CD4-positive, alpha-beta T cell treated with Interleukin-15 for 4 hours (primary cell): ENCODE results near the gene F10.

Experiments
- DNase-seq: peaks from one replicate; pipeline ENCODE4 v3.0.0-alpha.2; 2020; ENCODE audit warnings: low spot score

Gene F10

DNA sequence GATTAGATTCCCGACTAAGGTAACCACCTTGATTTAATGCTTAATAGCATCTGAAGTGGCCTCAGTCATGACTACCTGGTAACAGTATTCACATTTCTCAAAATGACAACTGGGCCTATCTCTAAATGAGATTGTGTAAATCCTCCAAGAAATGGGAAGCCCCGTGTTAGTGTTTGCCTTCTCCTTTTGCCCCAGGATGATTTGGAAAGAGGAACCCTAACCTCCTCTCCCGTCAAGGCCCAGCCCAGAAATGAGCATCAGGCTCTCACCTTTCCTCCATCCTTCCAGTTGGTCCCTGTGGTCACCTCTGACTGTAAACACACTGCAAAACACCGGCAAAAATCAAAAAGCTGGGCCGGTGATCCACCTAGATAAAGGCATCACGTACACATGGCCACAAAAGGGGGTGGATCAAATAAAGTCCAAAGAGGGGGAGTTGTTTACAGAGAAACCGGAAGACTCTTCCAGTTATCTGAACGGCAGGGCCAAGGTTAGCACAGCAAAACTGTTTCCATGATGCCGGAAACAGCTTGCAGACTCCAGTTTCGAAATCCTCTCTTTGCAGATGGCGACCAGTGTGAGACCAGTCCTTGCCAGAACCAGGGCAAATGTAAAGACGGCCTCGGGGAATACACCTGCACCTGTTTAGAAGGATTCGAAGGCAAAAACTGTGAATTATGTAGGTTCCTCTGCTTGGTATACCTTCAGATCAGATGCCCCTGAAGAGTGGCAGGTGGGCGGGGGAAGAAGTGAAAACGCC is 16.4 kb downstream of the F10 start:
- no peak for DNase-seq

DNA sequence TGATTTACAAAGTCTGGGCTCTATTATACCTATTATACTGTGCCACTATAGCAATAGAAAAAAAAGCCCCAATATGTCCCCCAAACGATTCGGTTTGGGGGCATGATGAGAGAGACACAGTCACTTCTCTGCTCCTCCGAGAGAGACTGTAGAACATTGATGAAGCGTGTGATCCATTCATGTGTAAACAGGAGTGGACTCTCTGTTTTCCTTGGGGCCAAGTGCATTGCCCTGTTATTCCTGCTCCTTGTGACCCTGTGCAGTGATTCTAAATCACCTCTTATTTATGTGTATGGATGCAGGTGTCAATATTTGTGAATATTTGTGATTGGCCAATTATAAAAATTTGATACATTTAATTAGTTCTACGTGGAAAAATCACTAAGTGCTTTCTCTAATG is 17.0 kb downstream of the F10 start:
- no peak for DNase-seq

DNA sequence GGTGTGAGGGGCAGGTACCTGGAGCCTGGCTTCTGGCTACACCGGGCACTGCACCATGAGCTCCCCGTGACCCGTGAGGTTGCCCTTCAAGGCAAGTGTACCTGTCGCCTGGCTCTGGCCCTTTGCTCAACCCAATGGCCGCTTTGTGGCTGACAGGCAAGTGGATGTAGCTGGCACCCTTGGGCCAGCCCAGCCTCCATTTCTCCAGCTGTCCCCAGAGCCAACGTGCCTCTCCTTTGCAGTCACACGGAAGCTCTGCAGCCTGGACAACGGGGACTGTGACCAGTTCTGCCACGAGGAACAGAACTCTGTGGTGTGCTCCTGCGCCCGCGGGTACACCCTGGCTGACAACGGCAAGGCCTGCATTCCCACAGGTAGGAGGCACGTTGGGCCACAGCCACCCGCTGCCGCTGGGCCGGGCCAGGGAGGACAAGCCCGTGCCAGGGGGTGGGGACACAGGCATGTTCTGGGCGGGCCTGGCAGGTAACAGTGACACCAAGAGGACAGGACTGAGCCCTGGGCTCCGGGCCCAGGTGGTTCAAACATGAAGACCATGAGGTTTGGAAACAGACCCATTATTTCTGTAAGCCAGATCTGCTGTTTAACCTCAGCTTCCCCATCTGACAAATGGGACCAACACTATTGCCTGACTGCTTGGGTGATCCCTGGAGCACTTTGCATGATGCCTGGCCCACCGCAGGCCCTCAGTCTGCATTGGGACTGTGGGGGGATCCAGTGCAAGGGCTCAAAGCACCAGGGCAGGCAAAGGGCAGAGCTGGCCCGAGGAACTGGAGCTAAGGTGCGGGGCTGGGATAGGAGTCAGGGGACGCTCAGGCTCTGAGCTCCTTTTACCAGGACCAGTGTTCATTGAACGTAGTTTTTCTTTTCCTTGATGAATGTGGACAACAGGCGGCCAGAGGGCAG is 18.3 kb downstream of the F10 start:
- DNase-seq: no peak

DNA sequence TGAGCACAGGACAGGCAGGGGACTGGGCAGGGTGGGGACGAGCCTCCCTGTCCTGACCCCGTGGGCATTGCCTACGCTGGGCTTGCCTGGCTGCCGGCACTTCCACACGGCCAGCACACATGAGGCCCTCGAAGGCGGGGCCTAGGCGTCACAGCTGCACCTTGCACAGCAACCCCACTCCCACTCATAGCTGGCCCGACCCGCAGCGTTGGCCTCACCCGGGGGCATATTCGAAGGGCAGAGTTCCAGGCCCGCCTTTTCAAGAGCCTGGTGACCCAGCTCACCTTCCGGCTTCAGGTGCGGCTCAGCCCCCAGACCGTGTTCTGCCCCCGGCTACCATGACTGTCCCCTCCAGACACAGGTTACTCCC is 19.0 kb downstream of the F10 start:
- no peak for DNase-seq

DNA sequence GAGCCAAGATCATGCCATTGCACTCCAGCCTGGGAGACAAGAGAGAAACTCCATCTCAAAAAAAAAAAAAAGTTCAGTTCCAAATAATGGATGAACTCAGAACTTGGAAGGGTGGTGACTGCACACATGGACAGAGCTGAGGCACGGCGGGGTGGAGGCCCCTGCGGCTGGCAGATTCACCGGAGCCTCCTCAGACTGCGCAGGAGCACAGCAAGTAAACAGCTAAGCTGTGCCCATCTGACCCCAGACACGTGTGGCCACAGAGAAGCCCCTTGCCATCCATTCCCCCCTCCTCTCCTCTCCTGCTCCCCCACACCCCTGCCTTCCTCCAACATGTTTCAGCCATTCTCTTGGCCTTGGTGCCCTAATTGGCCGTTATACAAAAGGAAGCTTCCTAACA is 20.3 kb downstream of the F10 start:
- DNase-seq: no peak

DNA sequence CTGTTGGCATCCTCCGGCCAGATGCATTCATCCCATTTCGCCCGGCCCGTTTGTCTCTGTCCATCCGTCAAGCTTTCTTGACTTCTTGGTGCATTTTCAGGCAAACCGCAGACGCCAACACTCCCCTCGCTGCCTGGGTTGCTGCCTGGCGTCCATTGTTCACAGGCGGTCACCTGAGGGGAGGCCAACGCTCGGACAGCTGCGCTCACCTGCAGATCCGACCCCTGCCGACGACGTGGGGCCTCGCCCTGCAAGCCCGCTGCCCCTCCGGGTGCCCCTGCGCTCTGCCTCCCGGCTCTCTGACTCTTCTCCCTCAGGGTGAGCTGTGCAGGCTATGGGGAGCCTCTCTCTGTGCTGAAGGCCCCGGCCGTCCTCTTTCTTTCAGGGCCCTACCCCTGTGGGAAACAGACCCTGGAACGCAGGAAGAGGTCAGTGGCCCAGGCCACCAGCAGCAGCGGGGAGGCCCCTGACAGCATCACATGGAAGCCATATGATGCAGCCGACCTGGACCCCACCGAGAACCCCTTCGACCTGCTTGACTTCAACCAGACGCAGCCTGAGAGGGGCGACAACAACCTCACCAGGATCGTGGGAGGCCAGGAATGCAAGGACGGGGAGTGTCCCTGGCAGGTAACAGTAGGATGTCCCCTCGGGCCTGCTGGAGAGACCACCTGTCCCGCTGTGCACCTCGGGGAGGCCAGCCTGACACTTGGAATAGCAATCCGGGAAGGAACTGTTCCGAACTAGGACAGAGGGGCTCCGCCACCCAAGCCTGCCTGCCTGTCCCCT is 21.1 kb downstream of the F10 start:
- no peak for DNase-seq

DNA sequence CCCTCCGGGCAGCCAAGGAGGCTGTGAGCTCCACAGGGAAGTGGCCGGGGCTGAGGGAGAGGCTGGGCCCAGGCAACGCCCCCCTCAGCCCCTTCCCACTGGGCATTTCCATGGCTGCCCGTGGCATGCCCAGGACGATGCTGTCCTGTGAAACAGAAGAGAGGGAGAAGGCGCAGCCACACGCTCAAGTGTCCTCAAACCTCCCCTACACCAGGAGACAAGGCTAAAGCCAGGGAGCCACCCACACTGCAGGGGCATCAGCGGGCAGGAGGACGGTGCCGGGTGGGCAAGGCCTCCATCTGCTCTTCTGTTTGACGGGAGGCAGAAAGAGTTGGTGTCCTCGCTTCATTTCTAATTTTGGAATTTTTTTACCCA is 21.6 kb downstream of the F10 start:
- no peak for DNase-seq

DNA sequence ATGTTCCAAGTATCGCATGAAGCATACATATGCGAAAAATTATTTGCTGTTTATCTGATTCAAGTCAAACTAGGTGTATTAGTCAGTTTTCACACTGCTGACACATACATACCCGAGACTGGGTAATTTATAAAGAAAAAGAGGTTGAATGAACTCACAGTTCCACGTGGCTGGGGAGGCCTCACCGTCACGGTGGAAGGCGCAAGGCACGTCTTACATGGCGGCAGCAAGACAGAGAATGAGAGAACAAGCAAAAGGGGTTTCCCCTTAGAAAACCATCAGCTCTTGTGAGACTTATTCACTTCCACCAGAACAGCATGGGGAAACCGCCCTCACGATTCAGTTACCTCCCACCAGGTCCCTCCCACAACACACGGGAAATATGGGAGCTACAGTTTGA is 22.9 kb downstream of the F10 start:
- DNase-seq: no peak

DNA sequence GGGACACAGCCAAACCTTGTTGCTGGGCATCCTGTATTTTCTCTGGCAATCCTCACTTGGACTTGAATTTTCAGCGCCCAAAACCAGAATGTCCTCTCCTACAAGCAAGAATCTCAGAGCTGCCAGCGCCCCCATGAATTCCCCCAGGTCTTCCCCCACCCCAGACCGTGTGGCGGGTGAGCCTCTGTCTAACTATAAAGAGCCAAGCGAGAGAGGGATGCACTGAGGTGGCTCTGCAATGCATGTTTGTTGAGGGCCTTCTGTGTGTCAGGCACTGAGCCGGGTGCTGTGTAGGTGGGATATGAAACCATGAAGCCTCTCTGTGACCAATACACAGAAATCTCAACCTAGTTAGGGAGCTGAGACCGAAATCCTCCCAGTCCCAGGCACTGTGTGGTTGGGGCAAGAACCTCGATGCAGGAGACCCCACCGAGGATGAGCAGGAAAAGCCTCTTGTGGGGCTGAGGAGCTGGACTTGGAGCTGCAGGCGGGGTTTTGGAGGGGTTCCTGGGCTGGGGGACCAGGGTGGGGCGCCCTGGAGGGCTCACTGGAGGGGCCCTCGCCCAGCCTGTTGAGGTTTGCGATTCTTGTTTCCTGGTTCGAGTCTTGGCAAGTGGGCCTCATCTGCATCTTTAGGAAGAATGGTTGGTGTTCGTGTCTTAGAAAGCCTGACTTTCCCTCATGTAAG is 23.5 kb downstream of the F10 start:
- DNase-seq: no peak

DNA sequence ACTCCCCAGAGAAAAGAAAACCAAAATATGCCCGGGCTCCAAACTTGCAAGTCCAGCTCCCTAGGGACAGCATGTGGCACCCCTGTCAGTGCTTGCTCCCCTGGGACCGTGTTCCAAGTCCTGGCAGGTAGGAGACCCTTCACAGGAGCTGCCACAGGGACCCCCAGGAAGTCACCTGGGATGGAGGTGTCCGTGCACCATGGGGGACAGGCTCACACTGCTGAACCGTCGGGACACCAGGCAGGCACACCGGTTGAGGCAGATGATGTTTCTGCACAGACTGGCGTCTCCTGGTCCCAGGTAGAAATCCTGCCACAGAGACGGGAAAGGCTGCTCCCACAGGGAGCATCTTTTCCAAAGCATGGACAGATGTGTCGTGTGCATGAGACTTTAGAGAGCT is 24.2 kb downstream of the F10 start:
- no peak for DNase-seq

DNA sequence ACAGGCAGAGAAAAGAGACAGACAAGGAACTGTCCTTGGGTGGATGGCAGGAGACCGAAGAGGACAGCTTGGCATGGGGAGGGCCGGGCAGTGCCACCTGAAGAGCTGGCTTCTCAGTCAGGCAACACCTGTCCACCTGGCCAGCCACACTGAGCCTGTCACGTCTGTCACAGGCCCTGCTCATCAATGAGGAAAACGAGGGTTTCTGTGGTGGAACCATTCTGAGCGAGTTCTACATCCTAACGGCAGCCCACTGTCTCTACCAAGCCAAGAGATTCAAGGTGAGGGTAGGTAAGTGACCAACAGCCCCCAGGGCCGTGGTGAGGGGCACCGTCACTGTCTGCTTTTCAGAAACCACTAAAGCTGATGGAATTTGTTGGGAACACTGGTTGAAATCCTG is 24.6 kb downstream of the F10 start:
- no peak for DNase-seq

DNA sequence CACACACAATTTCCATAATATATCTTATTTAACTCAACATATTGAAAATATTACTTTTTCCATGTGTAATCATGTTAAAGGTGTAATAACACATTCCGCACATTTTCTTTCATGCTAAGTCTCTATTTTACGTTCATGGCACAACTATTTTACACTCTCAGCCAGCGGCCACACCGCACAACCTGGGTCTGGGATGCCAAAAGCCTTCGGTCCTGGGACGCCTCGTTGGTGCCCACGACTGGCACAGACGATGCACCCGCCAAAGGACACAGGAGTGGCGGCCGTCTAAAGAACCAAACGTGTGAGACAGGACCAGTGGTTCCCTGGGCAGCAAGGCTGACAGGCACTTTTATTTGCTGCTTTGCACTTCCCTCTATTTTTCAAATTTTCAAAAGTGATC is 25.8 kb downstream of the F10 start:
- DNase-seq: no peak

DNA sequence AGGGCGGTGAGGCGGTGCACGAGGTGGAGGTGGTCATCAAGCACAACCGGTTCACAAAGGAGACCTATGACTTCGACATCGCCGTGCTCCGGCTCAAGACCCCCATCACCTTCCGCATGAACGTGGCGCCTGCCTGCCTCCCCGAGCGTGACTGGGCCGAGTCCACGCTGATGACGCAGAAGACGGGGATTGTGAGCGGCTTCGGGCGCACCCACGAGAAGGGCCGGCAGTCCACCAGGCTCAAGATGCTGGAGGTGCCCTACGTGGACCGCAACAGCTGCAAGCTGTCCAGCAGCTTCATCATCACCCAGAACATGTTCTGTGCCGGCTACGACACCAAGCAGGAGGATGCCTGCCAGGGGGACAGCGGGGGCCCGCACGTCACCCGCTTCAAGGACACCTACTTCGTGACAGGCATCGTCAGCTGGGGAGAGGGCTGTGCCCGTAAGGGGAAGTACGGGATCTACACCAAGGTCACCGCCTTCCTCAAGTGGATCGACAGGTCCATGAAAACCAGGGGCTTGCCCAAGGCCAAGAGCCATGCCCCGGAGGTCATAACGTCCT is 26.4 kb downstream of the F10 start:
- no peak for DNase-seq

DNA sequence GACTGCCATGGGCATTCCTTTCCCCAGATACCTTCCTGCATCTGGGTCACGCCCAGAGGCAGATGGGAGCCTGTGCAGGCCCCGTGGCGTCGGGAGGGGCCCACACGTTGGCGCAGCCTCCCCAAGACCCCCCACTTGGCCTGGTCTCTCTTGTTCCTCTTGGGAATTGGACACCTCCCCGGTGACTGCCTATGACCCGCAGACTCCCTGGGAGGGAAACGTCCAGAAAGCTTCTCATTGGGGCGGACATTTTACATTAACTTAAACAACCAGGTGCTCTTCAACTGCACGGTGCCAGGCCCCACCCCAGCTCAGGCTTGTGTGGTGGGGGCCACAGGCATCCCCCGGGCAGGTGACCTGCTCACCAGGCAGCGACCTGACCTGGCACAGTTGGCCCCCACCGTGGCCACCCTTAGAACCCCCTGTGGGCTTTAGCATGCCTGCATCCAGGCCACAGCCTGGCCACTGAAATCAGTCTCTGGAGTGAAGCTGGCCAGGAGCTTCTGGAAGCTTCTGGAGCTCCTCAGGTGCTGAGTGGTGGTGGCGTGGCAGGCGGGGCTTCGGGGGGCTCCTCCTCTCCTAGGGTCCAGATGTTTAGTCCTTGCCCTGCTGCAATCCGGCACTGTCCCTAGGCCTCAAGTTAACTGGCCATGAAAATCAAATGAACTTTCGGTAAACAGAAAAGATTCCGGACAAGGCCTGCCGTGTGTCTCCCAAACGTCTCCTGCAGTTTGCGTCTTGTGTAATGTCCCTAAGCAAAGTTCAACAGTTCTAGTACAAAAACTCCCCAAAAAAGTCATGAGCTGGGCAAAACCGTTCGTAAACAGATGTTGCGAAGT is 27.3 kb downstream of the F10 start:
- DNase-seq: no peak

DNA sequence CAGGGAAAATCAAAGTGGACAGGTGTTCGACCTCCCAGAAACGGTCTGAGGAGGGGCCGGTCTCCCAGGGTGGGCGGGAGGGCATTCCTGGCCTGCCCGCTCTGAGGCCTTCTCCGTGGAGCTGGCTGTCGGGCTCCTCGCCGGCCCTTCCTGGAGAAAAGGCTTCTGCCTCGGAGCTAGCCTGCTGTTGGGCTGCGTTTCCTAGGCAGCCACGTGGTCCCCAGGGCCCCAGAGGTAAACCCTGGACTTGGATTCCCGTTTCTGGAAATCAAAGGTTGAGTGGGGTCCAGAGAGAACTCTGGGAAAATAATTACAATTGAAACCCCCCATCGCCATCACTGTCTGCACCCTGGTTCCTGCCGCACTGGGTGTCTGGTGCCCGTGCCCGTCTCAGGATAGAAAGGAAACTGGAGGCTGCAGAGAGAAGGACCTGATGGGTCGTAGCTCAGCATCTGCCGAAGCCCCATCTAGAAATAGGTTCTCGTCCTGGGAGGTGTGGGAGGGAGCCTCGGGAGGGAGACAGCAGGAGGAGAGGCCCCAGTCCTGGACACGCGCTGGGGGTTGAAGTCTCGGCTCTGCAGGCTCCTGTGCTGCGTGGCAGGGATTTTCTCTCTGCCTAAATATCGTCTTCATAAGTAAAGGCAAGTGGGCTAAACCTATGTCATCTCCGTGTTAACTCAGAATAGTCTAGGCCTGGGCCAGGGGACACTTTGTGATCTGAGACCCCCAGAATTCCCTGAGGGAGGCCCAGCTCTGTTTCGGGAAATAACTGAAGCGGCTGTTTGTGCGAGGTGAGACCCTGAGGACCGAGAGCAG is 28.2 kb downstream of the F10 start:
- DNase-seq: no peak

DNA sequence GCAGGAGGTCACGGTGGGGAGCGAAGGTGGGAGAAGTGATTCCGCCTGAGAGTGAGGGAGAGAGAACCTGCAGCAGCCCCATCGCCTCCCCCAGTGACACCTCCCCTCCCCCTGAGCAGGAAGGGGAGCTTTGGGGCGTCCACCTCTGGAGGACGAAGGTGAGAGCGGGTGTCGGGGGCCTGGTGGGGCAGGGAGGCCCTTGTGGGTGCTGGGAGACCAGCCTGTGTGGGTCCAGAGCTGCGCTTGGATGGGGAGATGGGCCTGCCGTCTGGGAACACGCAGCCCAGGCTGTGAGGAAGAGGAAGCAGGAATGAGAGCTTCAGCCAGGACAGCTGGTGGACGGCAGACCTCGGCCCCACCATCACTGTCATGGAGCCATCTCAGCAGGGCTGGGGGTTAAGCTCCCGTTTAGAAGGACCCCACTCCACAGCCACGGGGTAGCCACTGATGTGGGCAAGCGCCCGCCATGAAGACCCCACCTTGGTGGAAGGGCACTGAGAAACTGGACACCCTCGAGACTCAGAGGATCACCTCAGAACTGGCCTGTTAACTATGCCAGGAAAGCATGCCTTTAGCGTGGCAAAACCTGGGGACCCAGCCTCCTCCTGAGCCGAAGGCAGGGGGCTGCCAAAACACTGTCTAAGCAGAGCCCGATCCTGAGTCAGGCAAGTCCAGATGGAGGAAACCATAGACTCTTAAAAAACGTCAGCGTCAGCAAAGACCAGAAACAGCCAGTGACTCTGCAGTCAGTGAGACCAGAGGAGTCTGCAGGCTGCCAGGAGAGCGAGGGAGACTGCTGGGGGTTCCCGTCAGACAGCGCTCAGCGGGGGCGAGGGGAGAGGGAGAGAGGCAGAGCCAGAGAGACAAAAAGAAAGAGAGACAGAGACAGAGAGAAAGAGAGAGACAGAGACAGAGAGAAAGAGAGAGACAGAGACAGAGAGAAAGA is 29.4 kb downstream of the F10 start:
- no peak for DNase-seq

DNA sequence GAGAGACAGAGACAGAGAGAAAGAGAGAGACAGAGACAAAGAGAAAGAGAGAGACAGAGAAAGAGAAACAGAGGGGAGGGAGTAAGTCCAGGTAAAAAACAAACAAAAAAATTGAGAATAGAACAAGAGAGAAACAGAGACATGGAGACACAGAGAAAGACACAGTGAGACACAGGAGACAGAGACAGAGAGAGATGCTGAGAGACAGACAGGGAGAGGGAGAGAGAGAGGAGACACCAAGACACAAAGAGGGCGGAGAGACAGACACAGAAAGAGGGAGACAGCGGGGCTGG is 30.0 kb downstream of the F10 start:
- no peak for DNase-seq

DNA sequence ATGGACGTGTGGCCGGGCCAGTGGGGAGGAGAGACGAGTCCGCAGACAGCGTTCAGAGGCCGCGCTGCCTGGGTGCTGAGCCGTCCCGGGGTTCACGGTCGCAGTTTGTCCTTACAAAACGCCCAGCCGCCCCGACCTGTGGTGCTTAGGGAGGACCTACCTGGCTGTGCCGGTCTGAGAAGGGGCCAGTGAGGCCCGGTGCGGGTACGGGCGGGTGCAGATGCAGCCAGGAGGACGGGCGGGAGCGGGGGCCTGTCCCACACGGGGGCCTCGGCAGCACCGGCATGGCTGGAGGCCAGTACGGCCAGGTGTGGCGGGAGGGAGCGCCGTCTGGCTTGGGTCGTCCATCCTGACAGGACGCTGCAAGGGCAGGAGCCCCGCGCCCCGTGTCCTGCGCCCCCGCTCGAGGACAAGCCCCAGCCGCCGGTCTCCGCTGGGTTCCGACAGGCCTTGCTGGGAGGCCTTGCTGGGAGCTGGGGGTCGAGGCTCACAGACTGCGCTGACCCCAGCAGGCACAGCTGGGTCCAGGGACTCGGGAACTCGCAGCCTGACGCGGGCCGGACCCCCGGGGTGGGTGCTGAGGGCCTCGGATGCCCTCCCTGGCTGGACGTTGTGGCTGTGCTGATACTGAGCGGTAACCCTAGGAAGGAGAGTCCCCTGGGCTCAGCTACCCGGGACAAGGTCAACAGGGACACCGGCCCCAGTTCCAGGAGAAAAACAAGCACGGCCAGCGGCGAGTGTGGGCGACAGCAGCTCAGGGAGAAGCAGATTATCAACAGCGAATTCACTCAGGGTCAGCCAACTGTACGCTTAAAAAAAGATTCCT is 30.6 kb downstream of the F10 start:
- no peak for DNase-seq
